WERI-Rb-1 (cell line): ENCODE measurements around the gene SLC25A28.
A peak's percentile ranks its signal among the peaks of the same experiment; 100 is the strongest.

Experiments used
- DNase-seq: peaks from one replicate; pipeline ENCODE4 v3.0.0-alpha.2; 2020
- H3K27ac ChIP-seq: fragments of 250-450 bp; sonication (Bioruptor Pico); 2 replicates; pipeline ENCODE4 v1.5.1; 2020; ENCODE audit warnings: mild to moderate bottlenecking, moderate library complexity
- H3K27me3 ChIP-seq: fragments of 250-450 bp; sonication (Bioruptor Pico); 2 replicates; pipeline ENCODE4 v1.5.1; 2021; ENCODE audit warnings: mild to moderate bottlenecking, low read depth, moderate library complexity; ENCODE audit not compliant: insufficient read depth, severe bottlenecking
- H3K36me3 ChIP-seq: fragments of 250-450 bp; sonication (Bioruptor Pico); 2 replicates; pipeline ENCODE4 v1.5.1; 2020; ENCODE audit warnings: mild to moderate bottlenecking, moderate library complexity
- H3K4me3 ChIP-seq: 2 replicates; pipeline ENCODE4 v1.5.1; 2011; ENCODE audit warnings: low read depth, mild to moderate bottlenecking, control low read depth, low read length
- H3K9me3 ChIP-seq: fragments of 250-450 bp; sonication (Bioruptor Pico); 2 replicates; pipeline ENCODE4 v1.5.1; 2021; ENCODE audit warnings: mild to moderate bottlenecking, moderate library complexity; ENCODE audit not compliant: severe bottlenecking
- CTCF ChIP-seq: IDR thresholded peaks from 2 replicates; pipeline ENCODE4 v1.5.1; 2011; ENCODE audit warnings: low read depth, mild to moderate bottlenecking, control low read depth, inconsistent platforms, low read length

SLC25A28 gene

GRCh38 chr10:99611326-99611725 lies 8.9 kb downstream of the SLC25A28 start:
- TF ChIP-seq CTCF: no peak

GRCh38 chr10:99610221-99610620 lies 10.0 kb downstream of the SLC25A28 start:
- peaks cover 11% of the 10 kb centered on the region for H3K36me3 ChIP-seq
- no peak overlapping the region for H3K27ac ChIP-seq
- H3K27me3 ChIP-seq: no peaks in the 10 kb centered on the region
- H3K4me3 ChIP-seq: no peak overlapping the region
- TF ChIP-seq CTCF: no peak
- H3K9me3 ChIP-seq: no peaks in the 10 kb centered on the region
- DNase-seq: no peak

More at GRCh38 chr10:99611326-99611725, 8.9 kb downstream of the SLC25A28 start:
- peaks cover 11% of the 10 kb centered on the region for H3K36me3 ChIP-seq
- no peak for DNase-seq
- no peak overlapping the region for H3K27ac ChIP-seq
- no peak overlapping the region for H3K4me3 ChIP-seq
- H3K27me3 ChIP-seq: no peaks in the 10 kb centered on the region
- no peaks in the 10 kb centered on the region for H3K9me3 ChIP-seq

- no peak for DNase-seq
- no peaks in the 10 kb centered on the region for H3K9me3 ChIP-seq
- H3K36me3 ChIP-seq: peaks cover 11% of the 10 kb centered on the region
- no peak overlapping the region for H3K4me3 ChIP-seq
- H3K27me3 ChIP-seq: no peaks in the 10 kb centered on the region
- TF ChIP-seq CTCF: no peak
- H3K27ac ChIP-seq: peak overlapping the region; percentile 54
Measured at GRCh38 chr10:99609186-99609585, 11.1 kb downstream of the SLC25A28 start.

GRCh38 chr10:99605351-99605750 lies 14.9 kb downstream of the SLC25A28 start:
- H3K9me3 ChIP-seq: no peaks in the 10 kb centered on the region
- no peak overlapping the region for H3K4me3 ChIP-seq
- H3K27ac ChIP-seq: no peak overlapping the region
- H3K27me3 ChIP-seq: no peaks in the 10 kb centered on the region
- DNase-seq: no peak
- TF ChIP-seq CTCF: no peak
- no peaks in the 10 kb centered on the region for H3K36me3 ChIP-seq

GRCh38 chr10:99604862-99605261 lies 15.4 kb downstream of the SLC25A28 start:
- no peak for TF ChIP-seq CTCF
- Histone ChIP-seq H3K4me3 (no peak overlapping the region), H3K36me3 (no peaks in the 10 kb centered on the region), H3K27ac (no peak overlapping the region), H3K9me3 (no peaks in the 10 kb centered on the region), H3K27me3 (no peaks in the 10 kb centered on the region)
- DNase-seq: no peak

- DNase-seq: no peak
Measured at GRCh38 chr10:99598781-99599509, 21.3 kb downstream of the SLC25A28 start.

More at GRCh38 chr10:99598781-99599509, 21.3 kb downstream of the SLC25A28 start:
- H3K27me3 ChIP-seq: no peaks in the 10 kb centered on the region
- TF ChIP-seq CTCF: no peak
- H3K27ac ChIP-seq: no peak overlapping the region
- no peaks in the 10 kb centered on the region for H3K36me3 ChIP-seq
- H3K4me3 ChIP-seq: no peak overlapping the region
- no peaks in the 10 kb centered on the region for H3K9me3 ChIP-seq
